Dedifferentiated amniotic fluid mesenchymal stem cell (primary cell): ENCODE results near the gene ZFYVE26.
"Not testable (repeated sequence)": the region's sequence is repeated elsewhere in the genome, so short reads cannot be mapped to it uniquely, and the experiment has no call there.

Source experiments
- DNase-seq: peaks from one replicate; pipeline ENCODE4 v3.0.0-alpha.2; 2016; ENCODE audit errors: extremely low spot score

ZFYVE26 gene

GRCh38 chr14:67705211-67705610 is 111.2 kb downstream of the ZFYVE26 start:
- DNase-seq: no peak

DNA sequence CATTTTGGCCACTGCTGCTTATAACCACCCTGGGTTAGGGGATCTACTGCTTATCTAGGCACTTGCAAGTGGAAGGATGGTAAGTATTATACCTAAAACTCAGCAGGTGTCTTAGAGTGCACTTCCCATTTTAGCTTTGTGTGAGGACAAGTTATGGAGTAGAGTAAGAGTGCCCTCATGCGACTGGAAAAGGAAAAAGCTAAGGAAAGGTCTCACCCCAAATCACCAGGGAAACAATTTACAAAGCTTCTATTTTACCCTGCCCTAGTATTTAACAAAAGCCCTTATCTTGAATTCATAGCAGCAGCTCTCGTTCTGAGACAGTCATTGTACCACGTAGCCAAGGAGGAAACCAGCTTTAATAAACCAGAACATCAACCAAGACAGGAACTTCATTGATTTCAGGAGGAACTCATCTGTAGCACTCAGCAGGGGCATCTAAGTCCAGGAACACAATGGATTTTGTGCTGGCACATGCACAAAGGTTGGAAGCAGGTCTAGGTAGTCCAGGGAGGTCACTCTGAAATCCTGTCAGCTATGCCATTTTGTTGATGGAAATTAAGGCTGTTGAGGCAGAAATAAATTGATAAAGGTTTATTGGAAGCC is 111.8 kb downstream of the ZFYVE26 start:
- DNase-seq: peak; percentile 55

DNA sequence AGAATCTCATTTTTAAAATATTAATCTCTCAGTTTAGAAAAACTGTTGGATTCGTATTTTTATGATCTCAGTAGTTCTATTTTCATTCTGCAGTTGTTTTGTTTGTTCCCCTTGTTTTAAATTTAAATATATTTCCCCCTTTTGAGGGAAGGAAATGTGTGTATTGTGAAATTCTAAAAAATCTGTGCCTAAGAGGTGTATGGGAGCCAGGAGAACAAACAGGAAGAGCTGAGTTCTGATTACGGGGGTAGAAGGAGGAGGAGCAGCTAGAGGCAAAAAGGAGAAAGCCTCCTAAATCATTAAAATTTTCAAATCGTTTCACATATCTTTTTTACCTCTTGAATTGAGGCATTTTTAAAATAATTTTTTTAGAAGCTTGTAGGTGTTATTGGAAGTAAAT is 112.4 kb downstream of the ZFYVE26 start:
- no peak for DNase-seq

- DNase-seq: not testable (repeated sequence)
Measured at GRCh38 chr14:67701492-67701891, 114.9 kb downstream of the ZFYVE26 start, which contains the start of gene RDH12. TSS of gene RDH12 (plus strand) at chr14:67701886. CDS start at chr14:67722643, 20,757 bp downstream.

DNA sequence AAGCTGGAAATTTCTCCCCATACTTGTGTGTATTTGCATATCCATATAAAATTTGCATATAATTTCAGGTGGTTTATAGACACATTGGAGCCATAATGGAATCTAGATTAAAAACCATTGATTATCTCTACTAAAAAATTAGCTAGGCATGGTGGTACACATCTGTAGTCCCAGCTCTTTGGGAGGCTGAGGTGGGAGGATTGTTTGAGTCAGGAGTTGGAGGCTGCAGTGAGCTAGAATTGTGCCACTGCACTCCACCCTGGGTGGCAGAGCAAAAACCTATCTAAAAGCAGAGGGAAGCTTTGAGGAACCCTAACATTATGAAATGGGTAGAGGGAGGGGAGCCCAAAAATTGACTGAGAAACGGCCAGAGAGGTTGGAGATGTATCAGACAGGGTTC is 118.2 kb downstream of the ZFYVE26 start:
- no peak for DNase-seq

GRCh38 chr14:67697006-67697405 is 119.4 kb downstream of the ZFYVE26 start:
- DNase-seq: no peak
